22Rv1 (cell line): ENCODE measurements around the gene MLXIP.

ENCODE experiments used
- ZFX ChIP-seq: fragments of 450-650 bp; IDR thresholded peaks from 2 replicates; pipeline ENCODE4 v1.6.1; 2017; ENCODE audit warnings: antibody characterized with exemption, borderline replicate concordance
- TF ChIP-seq, protein P1 (sequence below): fragments of 450-650 bp; IDR thresholded peaks from 2 replicates; pipeline ENCODE4 v1.5.1; 2017; ENCODE audit warnings: mild to moderate bottlenecking

DNA sequence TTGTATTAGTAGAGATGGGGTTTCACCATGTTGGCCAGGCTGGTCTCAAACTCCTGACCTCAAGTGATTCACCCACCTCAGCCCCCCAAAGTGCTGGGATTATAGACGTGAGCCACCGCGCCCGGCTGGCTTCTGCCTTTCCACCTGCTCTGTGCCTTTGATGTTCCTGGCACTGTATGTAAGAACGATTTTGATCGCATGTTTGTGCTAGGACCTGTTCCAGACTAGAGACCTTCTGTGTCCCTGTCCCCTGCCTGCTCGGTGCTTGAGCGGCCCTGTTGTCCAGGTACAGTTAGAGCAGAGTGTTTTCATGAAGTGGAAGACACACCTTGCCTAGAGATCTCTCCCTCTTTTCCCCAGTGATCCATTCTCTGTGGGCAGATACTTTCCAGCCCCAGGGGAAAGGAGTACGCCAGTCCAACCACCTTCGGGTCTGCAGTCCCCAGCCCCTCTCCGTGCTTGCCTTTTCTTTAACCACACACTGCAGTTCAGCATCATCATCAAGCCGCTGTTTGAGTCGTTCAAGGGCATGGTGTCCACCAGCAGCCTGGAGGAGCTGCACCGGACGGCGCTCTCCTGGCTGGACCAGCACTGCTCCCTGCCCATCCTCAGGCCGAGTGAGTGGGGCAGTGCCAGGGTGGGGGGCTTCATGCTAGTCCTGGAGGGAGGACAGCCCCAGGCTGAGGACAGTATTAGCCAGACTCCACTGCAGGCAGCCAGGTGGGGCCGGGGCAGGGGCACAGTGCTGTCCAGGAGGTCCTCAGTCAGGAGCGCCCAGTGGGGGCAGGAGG, 62.1 kb downstream of the MLXIP start:
- TF ChIP-seq, protein P1, sequence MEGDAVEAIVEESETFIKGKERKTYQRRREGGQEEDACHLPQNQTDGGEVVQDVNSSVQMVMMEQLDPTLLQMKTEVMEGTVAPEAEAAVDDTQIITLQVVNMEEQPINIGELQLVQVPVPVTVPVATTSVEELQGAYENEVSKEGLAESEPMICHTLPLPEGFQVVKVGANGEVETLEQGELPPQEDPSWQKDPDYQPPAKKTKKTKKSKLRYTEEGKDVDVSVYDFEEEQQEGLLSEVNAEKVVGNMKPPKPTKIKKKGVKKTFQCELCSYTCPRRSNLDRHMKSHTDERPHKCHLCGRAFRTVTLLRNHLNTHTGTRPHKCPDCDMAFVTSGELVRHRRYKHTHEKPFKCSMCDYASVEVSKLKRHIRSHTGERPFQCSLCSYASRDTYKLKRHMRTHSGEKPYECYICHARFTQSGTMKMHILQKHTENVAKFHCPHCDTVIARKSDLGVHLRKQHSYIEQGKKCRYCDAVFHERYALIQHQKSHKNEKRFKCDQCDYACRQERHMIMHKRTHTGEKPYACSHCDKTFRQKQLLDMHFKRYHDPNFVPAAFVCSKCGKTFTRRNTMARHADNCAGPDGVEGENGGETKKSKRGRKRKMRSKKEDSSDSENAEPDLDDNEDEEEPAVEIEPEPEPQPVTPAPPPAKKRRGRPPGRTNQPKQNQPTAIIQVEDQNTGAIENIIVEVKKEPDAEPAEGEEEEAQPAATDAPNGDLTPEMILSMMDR, result no peak
- TF ChIP-seq ZFX, result no peak
